GM21381 (cell line): ENCODE measurements around the gene NCCRP1.

Source experiments
- ATAC-seq: cut with Tn5 transposase; IDR thresholded peaks from one replicate; pipeline ENCODE4 v1.9.1; 2021; ENCODE audit warnings: mild to moderate bottlenecking, moderate library complexity; ENCODE audit not compliant: unreplicated experiment

NCCRP1 gene

DNA sequence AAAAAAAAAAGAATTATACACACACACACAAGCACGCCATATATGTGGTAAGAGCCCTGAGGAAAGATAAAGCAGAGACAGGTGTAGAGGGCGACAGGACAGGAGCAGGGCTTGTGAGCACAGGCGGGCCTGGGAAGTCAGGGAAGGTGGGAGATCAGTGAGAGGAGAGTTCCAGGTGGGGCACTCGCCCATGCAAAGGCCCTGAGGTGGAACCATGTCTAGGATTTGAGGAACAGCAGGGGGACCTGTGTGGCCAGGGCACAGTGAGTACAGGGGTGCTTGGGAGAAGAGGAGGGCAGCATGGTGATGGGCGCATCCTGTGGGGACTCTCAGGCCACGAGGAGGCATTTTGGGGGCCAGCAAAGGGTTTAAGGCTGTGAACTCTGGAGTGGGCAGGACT is 32.5 kb upstream of the NCCRP1 start:
- ATAC-seq = no peak

DNA sequence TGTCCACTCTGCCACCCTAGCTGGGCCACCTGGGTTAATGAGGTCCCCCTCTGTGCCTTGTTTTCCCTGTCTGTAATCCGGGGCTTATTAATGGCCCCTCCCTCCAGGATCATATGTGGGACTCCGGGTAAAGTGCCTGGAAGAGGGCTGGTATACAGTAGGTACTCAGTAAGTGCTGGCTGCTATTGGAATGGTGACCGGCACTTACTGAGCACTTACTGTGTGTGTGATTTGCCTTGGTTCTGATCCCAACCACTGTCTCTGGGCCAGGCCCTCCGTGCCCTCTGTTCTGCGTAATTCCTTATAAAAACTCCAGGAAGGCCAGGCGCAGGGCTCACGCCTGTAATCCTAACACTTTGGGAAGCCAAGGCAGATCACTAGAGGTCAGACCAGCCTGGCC is 30.9 kb upstream of the NCCRP1 start:
- no peak for ATAC-seq

DNA sequence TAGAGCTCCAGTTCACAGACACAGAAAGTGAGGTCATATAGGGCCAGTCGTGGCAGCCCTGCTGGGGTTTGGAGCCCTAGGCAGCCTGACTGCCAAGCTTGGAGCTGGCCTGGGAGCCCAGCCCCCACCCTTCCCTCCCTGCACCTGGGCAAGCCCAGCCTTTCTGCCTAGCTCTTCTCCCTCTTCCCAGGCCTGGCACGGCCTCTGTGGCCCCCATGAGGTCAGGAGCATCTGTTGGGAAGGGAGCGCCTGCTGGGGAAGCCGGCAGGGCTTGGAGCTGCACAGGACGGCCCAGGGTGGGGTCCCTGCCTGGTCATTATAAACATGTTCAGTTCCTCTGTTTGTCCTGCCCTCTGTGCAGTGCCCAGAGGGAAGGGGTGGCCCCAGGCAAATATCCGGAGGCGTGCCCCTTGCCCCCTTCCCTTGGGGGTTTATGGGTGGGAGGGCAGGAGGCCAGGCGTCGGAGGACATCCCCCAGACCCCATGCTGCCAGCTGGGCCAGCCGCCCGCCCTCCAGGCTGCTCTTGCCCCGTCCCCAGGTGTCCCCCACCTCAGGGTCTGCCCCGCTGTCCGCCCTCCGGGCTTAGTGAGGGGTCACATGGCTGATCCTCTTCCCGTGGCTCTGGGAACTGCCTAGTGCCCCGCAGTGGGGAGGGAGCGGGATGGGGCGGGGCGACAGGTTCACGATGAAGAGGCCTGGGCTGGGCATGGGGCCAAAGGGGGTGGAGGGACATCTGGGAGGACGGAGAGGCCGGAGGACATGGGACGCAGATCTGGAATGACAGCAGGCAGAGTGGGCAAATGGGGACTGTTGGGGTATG is 30.0 kb upstream of the NCCRP1 start:
- ATAC-seq = no peak

DNA sequence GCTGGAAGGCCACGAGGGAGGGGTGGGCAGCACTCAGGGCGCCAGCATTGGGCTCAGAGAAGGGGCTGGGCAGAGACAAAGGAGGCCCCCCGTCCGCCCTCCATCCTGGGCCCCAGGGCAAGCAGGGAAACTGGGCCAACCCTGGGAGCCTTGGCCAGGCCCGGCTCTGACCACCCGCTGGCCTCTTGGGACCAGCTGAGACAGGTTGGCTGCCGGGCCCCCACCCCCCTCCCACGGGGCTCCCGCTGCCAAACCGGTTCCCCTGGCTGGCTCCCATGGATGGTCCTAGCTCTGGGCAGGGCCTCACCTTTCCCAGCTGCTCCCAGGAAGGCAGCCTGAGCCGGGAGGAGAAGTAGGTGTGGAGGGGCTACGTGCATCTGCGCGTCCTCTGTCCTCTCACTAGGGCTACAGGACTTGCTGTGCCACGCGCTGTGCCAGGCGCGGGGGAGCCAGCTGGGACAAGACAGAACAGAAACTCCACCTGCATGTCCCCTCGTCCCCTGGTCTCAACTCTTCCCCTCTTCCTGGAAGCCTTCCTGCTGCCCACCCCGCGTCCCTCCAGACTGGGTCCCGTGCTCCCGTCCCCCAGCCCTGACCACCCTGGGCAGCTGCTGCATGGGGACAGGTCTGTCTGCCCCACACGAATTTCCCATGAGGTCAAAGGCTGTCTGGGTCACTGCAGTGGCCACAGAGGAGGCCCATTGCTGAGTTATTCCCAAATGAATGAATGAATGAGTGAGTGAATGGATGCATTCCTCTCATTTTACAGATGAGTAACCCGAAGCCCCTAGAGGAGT is 29.1 kb upstream of the NCCRP1 start:
- no peak for ATAC-seq

DNA sequence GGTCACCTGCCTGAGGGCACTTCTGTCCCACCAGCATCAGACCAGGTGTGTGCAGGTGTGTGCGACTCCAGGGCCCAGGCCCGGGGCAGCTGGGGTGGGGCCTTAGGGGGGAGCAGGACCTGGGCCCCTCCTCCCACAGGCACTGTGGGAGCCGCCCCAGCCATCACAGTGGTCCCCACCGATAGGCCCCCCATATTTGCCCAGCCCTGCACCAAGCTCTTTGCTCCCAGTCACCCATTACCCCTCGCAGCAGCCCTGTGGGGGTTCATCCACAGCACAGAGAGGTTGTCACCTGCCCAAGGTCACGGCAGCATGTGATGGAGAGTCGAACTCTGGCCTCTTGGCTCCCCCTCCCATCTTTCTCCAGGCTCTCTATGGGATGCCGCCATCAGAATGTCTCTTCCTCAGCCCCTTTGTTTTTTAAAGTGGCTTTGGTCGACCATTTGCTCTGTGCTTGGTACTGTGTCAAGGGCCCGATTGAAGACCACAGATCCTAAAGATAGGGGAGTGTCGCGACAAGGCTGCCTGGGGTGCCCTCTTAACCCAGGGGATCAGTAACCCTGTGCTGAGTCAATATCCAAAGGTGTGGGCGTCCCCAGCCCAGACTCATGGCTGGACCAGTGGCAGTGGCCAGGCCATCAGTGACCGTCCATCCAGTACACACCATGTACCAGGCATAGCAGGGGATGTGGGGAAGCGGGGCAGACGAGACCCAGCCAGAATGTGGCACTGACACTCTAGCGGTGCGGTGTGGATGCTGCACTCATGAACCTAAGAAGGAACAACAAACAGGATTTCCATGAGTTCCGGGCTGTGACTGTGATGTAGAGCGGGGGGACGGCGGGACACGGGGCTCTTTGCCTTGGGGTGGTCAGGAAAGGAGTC is 28.3 kb upstream of the NCCRP1 start:
- ATAC-seq = no peak

DNA sequence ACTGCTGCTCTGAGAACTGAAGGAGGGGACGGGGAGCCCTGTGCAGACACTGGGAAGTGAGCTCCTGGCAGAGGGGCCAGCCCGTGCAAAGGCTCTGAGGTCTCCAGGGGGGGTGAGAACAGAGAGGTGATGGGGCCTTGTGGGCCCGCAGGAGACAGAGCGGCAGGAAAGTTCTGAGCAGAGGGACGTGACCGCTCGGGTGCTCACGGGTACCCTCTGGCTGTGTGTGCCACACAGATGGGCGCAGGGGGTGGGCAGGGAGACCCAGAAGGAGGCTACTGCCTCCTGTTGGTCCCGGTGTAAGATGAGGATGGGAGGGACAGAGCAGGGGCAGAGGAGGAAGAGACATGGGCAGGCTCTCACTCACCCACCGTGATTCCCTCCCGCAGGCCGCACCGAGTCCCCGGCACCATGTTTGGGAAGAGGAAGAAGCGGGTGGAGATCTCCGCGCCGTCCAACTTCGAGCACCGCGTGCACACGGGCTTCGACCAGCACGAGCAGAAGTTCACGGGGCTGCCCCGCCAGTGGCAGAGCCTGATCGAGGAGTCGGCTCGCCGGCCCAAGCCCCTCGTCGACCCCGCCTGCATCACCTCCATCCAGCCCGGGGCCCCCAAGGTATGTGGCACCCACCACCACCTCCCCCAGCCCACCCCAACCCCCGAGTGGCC is 27.5 kb upstream of the NCCRP1 start:
- ATAC-seq = no peak

DNA sequence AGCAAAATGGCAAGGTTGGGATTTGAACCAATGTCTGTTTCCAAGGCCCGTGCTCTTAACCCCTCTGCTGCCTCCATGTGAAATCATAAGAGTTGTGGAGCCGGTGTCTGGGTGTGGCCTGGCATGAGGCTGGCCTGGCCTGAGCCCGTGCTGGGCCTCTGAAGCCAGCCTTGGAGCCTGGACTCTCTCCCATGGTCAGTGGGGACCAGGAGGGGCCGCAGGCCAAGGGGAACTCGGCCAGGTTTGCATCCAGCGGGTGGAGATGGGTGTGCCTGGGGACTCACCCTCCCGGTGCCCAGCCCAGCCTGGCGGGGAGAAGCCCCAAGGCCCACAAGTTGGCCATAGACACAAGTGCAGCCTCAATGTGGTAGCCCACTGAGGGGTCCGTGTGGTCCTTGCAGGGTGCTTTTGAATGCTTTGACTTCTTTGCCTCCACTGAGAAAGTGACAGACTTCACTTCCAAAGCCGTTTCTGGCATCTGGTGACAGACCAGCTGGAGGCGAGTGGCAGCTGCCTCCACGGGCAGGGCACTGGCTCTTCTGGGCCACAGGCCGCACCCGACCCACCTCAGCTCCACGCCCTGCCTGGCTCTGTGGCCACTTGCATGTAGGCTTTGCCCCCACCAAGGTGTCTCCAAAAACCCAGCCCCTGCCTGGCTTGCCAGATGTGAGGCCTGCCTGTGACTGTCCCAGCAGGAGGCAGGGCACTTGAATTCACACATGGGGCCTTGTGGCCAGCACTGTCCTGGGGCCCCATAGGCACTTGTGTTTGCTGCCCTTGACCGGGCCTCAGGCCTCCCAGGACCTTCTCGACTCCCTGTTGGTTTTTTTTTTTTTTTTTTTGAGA is 26.2 kb upstream of the NCCRP1 start:
- no peak for ATAC-seq

DNA sequence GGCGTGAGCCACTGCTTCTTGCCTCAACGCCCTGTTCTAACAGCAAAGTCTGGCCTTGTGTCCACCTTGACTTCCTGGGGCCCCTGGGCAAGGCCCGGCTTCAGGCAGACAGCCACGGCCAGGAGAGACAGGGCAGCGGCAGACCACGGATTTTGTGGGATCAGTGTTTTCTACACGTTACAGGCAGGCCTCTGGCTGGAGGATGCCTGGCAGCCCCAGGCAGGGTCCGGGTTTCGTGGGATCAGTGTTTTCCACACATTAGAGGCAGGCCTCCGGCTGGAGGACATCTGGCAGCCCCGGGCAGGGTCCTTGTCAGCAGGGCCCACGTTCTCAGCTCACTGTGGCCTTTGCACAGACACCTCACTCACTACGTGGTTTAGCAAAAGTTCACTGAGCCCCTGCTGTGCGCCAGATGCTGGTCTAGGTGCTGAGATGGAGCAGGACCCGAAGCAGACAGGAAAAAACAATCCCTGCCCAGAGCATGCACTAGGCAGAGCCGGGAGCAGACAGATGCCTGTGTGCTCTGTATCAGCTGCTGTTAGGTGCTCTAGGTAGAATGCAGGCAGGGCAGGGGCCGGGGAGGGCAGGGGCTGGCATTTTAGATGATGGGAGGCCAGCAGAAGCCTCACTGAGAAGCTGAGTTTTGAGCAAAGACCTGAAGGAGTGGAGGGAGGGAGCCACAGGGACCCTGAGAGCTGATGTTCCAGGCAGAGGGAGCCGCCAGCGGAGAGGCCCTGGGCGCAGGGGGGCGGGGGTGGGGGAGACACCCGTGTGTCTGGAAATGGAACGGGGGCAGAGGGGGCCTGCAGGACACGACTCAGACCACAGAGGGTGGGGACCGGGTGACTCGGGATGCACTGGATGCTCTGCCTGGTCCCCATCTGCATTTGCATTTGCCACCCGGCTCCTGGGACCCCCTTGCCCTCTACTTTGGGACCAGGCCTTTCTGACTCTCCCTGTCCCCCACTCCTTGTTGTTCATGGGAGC is 25.0 kb upstream of the NCCRP1 start:
- no peak for ATAC-seq

DNA sequence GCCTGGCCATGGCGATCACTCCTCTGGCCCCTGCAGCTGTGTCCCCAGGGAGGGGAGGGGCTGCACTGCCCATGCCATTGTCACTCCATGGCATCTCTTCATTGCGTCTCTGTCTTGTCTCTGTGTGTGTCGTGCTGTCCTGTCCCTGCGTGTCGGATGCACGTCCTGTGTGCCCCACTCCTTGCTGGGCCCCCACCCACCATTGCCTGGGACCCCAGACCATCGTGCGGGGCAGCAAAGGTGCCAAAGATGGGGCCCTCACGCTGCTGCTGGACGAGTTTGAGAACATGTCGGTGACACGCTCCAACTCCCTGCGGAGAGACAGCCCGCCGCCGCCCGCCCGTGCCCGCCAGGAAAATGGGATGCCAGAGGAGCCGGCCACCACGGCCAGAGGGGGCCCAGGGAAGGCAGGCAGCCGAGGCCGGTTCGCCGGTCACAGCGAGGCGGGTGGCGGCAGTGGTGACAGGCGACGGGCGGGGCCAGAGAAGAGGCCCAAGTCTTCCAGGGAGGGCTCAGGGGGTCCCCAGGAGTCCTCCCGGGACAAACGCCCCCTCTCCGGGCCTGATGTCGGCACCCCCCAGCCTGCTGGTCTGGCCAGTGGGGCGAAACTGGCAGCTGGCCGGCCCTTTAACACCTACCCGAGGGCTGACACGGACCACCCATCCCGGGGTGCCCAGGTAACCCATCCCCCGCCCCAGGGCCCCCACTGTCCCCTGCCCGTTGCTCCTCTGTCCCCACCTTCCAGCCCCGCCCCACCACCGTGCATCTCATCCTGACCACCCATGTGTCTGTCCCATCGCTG is 23.9 kb upstream of the NCCRP1 start:
- ATAC-seq = no peak

DNA sequence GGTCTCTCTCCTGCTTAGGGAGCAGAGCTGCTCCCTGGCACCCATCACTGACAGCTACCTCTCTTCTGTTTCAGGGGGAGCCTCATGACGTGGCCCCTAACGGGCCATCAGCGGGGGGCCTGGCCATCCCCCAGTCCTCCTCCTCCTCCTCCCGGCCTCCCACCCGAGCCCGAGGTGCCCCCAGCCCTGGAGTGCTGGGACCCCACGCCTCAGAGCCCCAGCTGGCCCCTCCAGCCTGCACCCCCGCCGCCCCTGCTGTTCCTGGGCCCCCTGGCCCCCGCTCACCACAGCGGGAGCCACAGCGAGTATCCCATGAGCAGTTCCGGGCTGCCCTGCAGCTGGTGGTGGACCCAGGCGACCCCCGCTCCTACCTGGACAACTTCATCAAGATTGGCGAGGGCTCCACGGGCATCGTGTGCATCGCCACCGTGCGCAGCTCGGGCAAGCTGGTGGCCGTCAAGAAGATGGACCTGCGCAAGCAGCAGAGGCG is 23.2 kb upstream of the NCCRP1 start:
- ATAC-seq = no peak

DNA sequence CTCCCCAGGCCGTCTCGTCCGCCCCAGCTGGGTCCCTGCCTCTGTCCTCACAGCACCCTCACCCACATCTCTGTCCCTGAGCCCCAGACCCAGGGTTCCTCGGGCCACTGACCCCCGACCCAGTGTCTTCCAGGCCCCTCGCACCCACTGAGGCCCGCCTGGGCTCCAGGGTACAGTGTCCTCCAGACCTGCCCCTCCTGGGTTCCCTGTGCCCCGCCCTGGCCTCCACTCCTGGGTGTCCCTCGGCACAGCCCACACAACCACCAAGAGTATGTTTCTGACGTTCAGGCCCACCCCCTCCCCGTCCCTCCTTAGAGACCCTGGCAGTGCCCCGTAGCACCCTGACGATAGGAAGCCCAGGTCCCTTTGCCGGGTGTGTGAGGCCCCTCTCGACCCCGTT is 22.6 kb upstream of the NCCRP1 start:
- no peak for ATAC-seq

DNA sequence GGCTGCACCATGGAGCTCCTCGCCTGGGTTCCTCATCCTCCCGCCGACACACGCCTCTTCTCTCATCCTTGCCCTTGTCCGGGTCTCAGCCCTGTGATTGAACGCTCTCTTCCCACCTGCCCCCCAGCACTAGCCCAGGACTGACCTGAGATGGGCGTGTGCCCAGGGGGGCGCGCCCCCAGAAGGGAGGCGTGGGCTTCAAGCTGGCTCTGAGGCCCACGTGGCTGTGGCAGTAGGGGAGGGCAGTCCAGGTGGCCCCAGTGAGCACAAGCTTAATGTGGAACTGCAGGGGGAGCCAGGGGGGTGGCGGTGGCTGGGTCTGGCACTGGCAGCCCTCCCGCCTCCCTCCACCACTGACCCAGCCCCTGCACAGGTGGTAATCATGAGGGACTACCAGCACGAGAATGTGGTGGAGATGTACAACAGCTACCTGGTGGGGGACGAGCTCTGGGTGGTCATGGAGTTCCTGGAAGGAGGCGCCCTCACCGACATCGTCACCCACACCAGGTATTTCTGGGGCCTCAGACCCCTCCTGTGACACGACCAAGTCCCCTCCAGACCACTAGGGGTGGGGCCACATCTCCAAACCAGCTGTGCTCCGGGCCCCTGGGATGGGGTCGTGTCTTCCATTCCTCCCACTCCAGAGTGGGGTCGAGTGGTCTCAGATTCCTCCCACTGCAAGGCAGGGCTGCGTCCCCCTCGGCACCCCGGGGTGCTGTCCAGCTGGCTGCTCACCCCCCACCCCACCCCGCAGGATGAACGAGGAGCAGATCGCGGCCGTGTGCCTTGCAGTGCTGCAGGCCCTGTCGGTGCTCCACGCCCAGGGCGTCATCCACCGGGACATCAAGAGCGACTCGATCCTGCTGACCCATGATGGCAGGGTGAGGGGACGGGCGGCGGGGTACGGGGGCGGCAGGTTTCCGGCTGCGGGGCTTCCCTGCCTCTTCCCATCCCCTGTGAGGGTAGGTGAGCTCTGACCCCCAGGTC is 21.9 kb upstream of the NCCRP1 start:
- ATAC-seq = no peak

DNA sequence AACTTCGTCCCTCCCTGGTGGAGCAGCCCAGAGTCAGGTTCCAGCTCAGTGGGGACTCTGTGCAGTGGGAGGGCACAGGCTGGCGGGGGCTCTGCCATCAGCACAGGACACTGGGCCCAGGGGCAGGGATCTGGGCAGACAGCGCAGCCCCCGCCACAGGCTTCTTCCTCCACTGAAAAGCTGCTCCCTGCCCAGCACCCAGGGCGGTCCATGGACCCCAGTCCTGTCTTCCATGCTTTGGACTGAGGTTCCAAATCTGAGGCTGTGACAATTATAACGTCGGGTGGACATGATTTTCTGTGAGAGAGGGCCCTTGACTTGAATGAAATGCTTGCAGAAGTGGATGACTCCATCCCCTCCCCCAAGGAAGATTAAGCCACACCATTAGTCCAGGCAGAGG is 21.2 kb upstream of the NCCRP1 start:
- no peak for ATAC-seq

DNA sequence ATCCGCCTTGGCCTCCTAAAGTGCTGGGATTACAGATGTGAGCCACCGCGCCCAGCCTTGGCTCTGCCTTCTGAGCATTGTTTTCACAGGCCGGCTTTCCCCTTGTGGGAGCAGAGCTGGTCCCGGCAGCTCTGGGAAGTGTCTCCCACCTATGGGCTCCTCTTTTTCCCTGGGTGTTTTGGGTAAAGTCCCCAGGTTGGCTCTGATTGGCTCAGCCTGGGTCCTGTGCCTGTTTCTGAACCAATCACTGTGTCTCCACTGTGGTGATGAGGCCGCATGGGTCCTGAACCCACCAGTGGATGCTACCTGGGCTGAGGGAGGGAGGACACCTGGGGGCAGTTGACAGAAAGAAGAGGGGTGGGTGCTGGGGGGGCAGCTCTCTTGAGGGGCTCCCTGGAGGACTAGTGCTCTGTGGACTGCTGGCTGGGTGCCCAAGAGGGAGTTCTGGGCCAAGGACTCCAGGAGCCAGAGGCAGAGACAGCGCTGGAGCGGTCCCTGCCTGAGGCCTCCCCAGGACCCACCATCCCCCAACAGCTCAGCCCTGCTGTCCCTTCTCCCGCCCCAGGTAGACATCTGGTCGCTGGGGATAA is 19.6 kb upstream of the NCCRP1 start:
- ATAC-seq = no peak

DNA sequence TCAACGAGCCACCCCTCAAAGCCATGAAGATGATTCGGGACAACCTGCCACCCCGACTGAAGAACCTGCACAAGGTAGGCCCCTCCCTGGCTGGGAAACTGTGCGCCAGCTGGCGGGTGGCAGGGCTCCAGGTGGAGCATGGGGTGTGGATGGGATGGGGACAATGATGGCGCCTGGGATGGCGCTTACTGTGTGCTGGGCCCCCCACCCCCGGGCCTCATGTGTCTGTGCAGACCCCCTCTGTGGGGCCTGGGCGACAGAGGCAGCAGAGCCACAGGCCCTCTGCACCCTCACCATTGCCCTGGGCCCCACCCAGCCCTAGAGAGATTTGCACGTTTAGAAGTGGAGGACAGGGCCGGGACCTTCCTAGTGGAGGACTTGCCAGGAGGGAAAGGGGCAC is 19.0 kb upstream of the NCCRP1 start:
- ATAC-seq = no peak
